K562 (cell line): ENCODE data around the gene TSPAN15. TPM values are rescaled to one million over a fixed set of nuclear protein-coding genes. Genes with fewer than 3 reads are reported as not detected.
A peak's percentile ranks its signal among the peaks of the same experiment; 100 is the strongest.

Experiments used
- ARID1B ChIP-seq: fragments of 450-650 bp; IDR thresholded peaks from 2 replicates; pipeline ENCODE4 v1.6.1; 2016; ENCODE audit warnings: antibody characterized with exemption, mild to moderate bottlenecking, inconsistent platforms
- BRF1 ChIP-seq: IDR thresholded peaks from 3 replicates; pipeline ENCODE4 v1.6.1; 2011; ENCODE audit warnings: borderline replicate concordance, mild to moderate bottlenecking; ENCODE audit not compliant: insufficient read length; ENCODE audit errors: extremely low read depth
- BRF2 ChIP-seq: IDR thresholded peaks from 3 replicates; pipeline ENCODE4 v1.6.1; 2011; ENCODE audit warnings: borderline replicate concordance, mild to moderate bottlenecking; ENCODE audit not compliant: insufficient read length, insufficient read depth
- CREB1 ChIP-seq, 2 experiments: sonication (generic) in 1 of 2; formaldehyde crosslinking in 1 of 2; IDR thresholded peaks; 2 replicates each; pipeline versions ENCODE4 v1.6.1 to v1.8.0; 2012 to 2022; ENCODE audit warnings: inconsistent platforms in 1 of 2, mild to moderate bottlenecking in 1 of 2, missing genetic modification reagents in 1 of 2, moderate library complexity in 1 of 2
- CSDE1 ChIP-seq, 2 experiments: fragments of 450-650 bp; IDR thresholded peaks; 2 replicates each; pipeline ENCODE4 v1.6.1; 2016; ENCODE audit warnings: mild to moderate bottlenecking in 1 of 2
- ELF1 ChIP-seq: fragments of 200-800 bp; sonication (Bioruptor generic); IDR thresholded peaks from 2 replicates; pipeline ENCODE4 v1.6.1; 2016; ENCODE audit warnings: missing genetic modification characterization, missing compliant biosample characterization
- ESRRA ChIP-seq: fragments of 450-650 bp; IDR thresholded peaks from 2 replicates; pipeline ENCODE4 v1.6.1; 2014; ENCODE audit warnings: low read depth, mild to moderate bottlenecking, moderate library complexity, borderline replicate concordance
- FOSL1 ChIP-seq: fragments of 200-800 bp; sonication (Bioruptor generic); conservative IDR thresholded peaks from 2 replicates; pipeline ENCODE4 v1.6.1; 2016; ENCODE audit warnings: missing genetic modification characterization, missing compliant biosample characterization
- HMGN3 ChIP-seq: IDR thresholded peaks from 2 replicates; pipeline ENCODE4 v1.6.1; 2011; ENCODE audit warnings: borderline replicate concordance, low read depth, mild to moderate bottlenecking, mixed read lengths, low read length; ENCODE audit not compliant: insufficient read length; ENCODE audit errors: extremely low read depth
- KDM1A ChIP-seq, 2 experiments: fragments of 450-650 bp; IDR thresholded peaks; 2 replicates each; pipeline ENCODE4 v1.6.1; 2016; ENCODE audit warnings: mild to moderate bottlenecking in 2 of 2
- KDM4B ChIP-seq, 2 experiments: fragments of 450-650 bp in 1 of 2; sonication (generic) in 1 of 2; IDR thresholded peaks; 2 replicates each; pipeline ENCODE4 v1.6.1; 2016 to 2017; ENCODE audit warnings: borderline replicate concordance in 2 of 2, antibody characterized with exemption in 1 of 2, low read depth in 1 of 2, mild to moderate bottlenecking in 1 of 2
- L3MBTL2 ChIP-seq: fragments of 450-650 bp; IDR thresholded peaks from 2 replicates; pipeline ENCODE4 v1.6.1; 2016; ENCODE audit warnings: mild to moderate bottlenecking, moderate library complexity
- MTF1 ChIP-seq: fragments of 250-450 bp; sonication (Bioruptor Pico); IDR thresholded peaks from 2 replicates; pipeline ENCODE4 v1.9.0; 2021; ENCODE audit warnings: moderate library complexity, mild to moderate bottlenecking, inconsistent platforms, borderline replicate concordance
- NFATC3 ChIP-seq: fragments of 450-650 bp; IDR thresholded peaks from 2 replicates; pipeline ENCODE4 v1.6.1; 2017; ENCODE audit warnings: mild to moderate bottlenecking
- POLR2B ChIP-seq: fragments of 450-650 bp; IDR thresholded peaks from 2 replicates; pipeline ENCODE4 v1.6.1; 2018; ENCODE audit warnings: low read depth; ENCODE audit not compliant: partially characterized antibody
- RBM15 ChIP-seq: fragments of 200-400 bp; formaldehyde crosslinking; IDR thresholded peaks from 2 replicates; pipeline ENCODE4 v1.6.1; 2018; ENCODE audit warnings: mild to moderate bottlenecking, low read length, moderate library complexity; ENCODE audit not compliant: insufficient read depth
- SMAD1 ChIP-seq: fragments of 150-350 bp; IDR thresholded peaks from 2 replicates; pipeline ENCODE4 v1.6.1; 2014; ENCODE audit warnings: low read length, low read depth; ENCODE audit not compliant: partially characterized antibody
- TAF7 ChIP-seq: fragments of 450-650 bp; IDR thresholded peaks from 2 replicates; pipeline ENCODE4 v1.6.1; 2016; ENCODE audit warnings: missing genetic modification characterization, missing compliant biosample characterization
- ZFP36 ChIP-seq: fragments of 150-350 bp; IDR thresholded peaks from 2 replicates; pipeline ENCODE4 v1.6.1; 2018; ENCODE audit warnings: low read length, low read depth; ENCODE audit not compliant: partially characterized antibody
- ZNF212 ChIP-seq: fragments of 450-650 bp; formaldehyde crosslinking; IDR thresholded peaks from 2 replicates; pipeline ENCODE4 v1.4.0; 2020; ENCODE audit warnings: mild to moderate bottlenecking
- ZNF717 ChIP-seq: fragments of 250-450 bp; sonication (Bioruptor Pico); IDR thresholded peaks from 2 replicates; pipeline ENCODE4 v1.5.0; 2021
- polyA plus RNA-seq, 8 experiments: library from polyadenylated mRNA; depleted of rRNA in 4 of 8; stranded (reverse) in 5 of 8; unstranded in 3 of 8; fragments of >200 nt; fragmentation: Nextera tagmentation in 2 of 8; fragmentation: Illumina TruSeq in 1 of 8; extraction: Ambion mirVana in 2 of 8; extraction: Trizol in 1 of 8; gene quantifications; 2 replicates each; pipeline versions ENCODE4 v1.2.1 to v1.2.3, GENCODE V29; 2011 to 2014; ENCODE audit warnings: inconsistent platforms in 1 of 8, missing spikeins in 1 of 8
- total RNA-seq, 7 experiments: library from RNA; depleted of rRNA in 6 of 7; stranded (reverse); fragments of >200 nt in 6 of 7; fragmentation: Illumina TruSeq in 2 of 7; extraction: Trizol in 2 of 7; gene quantifications; 2 replicates each; pipeline versions ENCODE4 v1.2.1 to v1.2.3, GENCODE V29; 2011 to 2021; ENCODE audit warnings: low replicate concordance in 1 of 7
- TF ChIP-seq, protein P1 (sequence below): sonication (generic); formaldehyde crosslinking; IDR thresholded peaks from 2 replicates; pipeline ENCODE4 v1.5.0; 2020; ENCODE audit warnings: missing genetic modification reagents
- TF ChIP-seq, protein P2 (sequence below): sonication (generic); formaldehyde crosslinking; IDR thresholded peaks from 2 replicates; pipeline ENCODE4 v1.8.0; 2022; ENCODE audit warnings: mild to moderate bottlenecking, missing genetic modification reagents
- TF ChIP-seq, protein P3 (sequence below): fragments of 450-650 bp; IDR thresholded peaks from 2 replicates; pipeline ENCODE4 v1.6.1; 2018; ENCODE audit warnings: mild to moderate bottlenecking, low read depth; ENCODE audit not compliant: partially characterized antibody

Gene TSPAN15
- total and polyA plus RNA-seq, 9 of the 15 experiments (the other 6 are each of a cell fraction or from before 2014, with no cell fraction given) = 0.33 to 1.0 (median 0.45) TPM; not detected in 2

- TF ChIP-seq, protein P1, sequence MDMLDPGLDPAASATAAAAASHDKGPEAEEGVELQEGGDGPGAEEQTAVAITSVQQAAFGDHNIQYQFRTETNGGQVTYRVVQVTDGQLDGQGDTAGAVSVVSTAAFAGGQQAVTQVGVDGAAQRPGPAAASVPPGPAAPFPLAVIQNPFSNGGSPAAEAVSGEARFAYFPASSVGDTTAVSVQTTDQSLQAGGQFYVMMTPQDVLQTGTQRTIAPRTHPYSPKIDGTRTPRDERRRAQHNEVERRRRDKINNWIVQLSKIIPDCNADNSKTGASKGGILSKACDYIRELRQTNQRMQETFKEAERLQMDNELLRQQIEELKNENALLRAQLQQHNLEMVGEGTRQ (CRISPR knock-in tag) = no peak
- TF ChIP-seq L3MBTL2 = peak; percentile 91
- TF ChIP-seq HMGN3 = peak; percentile 50
- no peak for TF ChIP-seq MTF1 (CRISPR knock-in tag)
- TF ChIP-seq CREB1 (IDR thresholded peaks at IDR 0.05) = peak; percentile 76
- peak; percentile 77 for TF ChIP-seq CREB1 (CRISPR knock-in tag; IDR thresholded peaks at IDR 0.05)
- no peak for TF ChIP-seq CSDE1 (IDR thresholded peaks at IDR 0.05)
- no peak for TF ChIP-seq TAF7
- TF ChIP-seq, protein P2, sequence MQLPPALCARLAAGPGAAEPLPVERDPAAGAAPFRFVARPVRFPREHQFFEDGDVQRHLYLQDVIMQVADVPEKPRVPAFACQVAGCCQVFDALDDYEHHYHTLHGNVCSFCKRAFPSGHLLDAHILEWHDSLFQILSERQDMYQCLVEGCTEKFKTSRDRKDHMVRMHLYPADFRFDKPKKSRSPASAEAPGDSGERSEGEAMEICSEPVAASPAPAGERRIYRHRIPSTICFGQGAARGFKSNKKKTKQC (CRISPR knock-in tag) = no peak
- TF ChIP-seq BRF1 = no peak
- 0 out of 2 replicates have a peak, but pooled peaks have one; percentile 9 for TF ChIP-seq ESRRA
- no peak for TF ChIP-seq FOSL1
- TF ChIP-seq ZNF717 = no peak
- no peak for TF ChIP-seq NFATC3
- peak; percentile 39 for TF ChIP-seq POLR2B
- TF ChIP-seq ZNF212 = no peak
- no peak for TF ChIP-seq KDM4B (IDR thresholded peaks at IDR 0.05; ENCODE audit: borderline replicate concordance in 2 of 2, low read depth in 1 of 2)
- no peak for TF ChIP-seq ZFP36
- peak; percentile 87 for TF ChIP-seq ELF1 (tag)
- TF ChIP-seq BRF2 = no peak
- TF ChIP-seq RBM15 = no peak
- TF ChIP-seq SMAD1 = no peak
- TF ChIP-seq, protein P3, sequence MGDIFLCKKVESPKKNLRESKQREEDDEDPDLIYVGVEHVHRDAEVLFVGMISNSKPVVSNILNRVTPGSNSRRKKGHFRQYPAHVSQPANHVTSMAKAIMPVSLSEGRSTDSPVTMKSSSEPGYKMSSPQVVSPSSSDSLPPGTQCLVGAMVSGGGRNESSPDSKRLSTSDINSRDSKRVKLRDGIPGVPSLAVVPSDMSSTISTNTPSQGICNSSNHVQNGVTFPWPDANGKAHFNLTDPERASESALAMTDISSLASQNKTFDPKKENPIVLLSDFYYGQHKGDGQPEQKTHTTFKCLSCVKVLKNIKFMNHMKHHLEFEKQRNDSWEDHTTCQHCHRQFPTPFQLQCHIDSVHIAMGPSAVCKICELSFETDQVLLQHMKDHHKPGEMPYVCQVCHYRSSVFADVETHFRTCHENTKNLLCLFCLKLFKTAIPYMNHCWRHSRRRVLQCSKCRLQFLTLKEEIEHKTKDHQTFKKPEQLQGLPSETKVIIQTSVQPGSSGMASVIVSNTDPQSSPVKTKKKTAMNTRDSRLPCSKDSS = no peak
- TF ChIP-seq KDM1A (IDR thresholded peaks at IDR 0.05) = peak in 1 of 2 experiments; percentile 59; a peak in 1 of 4 replicates
- TF ChIP-seq ARID1B = no peak; the same call in 1 of the 2 replicates
Observed at GRCh38 chr10:69408318-69409175, 42.7 kb upstream of the TSPAN15 start (continued).
